B cell (primary cell): ENCODE results near the gene STOX1.
"Not testable (repeated sequence)": the region's sequence is repeated elsewhere in the genome, so short reads cannot be mapped to it uniquely, and the experiment has no call there.

Source experiments
- CTCF ChIP-seq: fragments of 200-600 bp; IDR thresholded peaks from one replicate; pipeline ENCODE4 v1.8.0; 2022; ENCODE audit warnings: antibody characterized with exemption, mild to moderate bottlenecking
- EZH2 ChIP-seq: IDR thresholded peaks from 2 replicates; pipeline ENCODE4 v1.6.1; 2012; ENCODE audit warnings: borderline replicate concordance, low read depth, mild to moderate bottlenecking, moderate library complexity, low read length; ENCODE audit not compliant: insufficient read depth, poor library complexity, severe bottlenecking

- TF ChIP-seq CTCF, EZH2: not testable (repeated sequence)
Measured at GRCh38 chr10:68932860-68933259, 105.5 kb downstream of the STOX1 start.
